ENCODE measurements around the gene ZCCHC4.

The ZCCHC4 gene

GRCh38 chr4:25312496-25313200, at the start of gene ZCCHC4 (continued):
- TF ChIP-seq ZNF394 (tag by site-specific recombination; IDR thresholded peaks at IDR 0.05; ENCODE audit: borderline replicate concordance) (peak; percentile 82), ZBTB21 (tag by site-specific recombination; IDR thresholded peaks at IDR 0.05) (peak; percentile 54; the same call in 1 of the 2 replicates), ZNF433 (tag by site-specific recombination; IDR thresholded peaks at IDR 0.05; ENCODE audit: low read depth) (no peak), ZSCAN30 (tag by site-specific recombination; IDR thresholded peaks at IDR 0.05) (peak; percentile 73), ZBTB20 (tag by site-specific recombination; IDR thresholded peaks at IDR 0.05) (peak; percentile 39; the same call in 1 of the 2 replicates), KLF16 (tag by site-specific recombination; IDR thresholded peaks at IDR 0.05) (peak; percentile 80), ZNF623 (tag by site-specific recombination; IDR thresholded peaks at IDR 0.05) (peak; percentile 45; the same call in 1 of the 2 replicates), KLF8 (tag by site-specific recombination; IDR thresholded peaks at IDR 0.05) (peak; percentile 95), ZFP3 (tag by site-specific recombination; IDR thresholded peaks at IDR 0.05; ENCODE audit: low read depth) (no peak), SP3 (tag by site-specific recombination; IDR thresholded peaks at IDR 0.05) (peak; percentile 94), ZNF518A (tag by site-specific recombination; conservative IDR thresholded peaks at IDR 0.05; ENCODE audit: low read depth) (peak; percentile 66), ZFHX2 (tag by site-specific recombination; conservative IDR thresholded peaks at IDR 0.05) (peak; percentile 34), KLF17 (tag by site-specific recombination; IDR thresholded peaks at IDR 0.05) (peak; percentile 78), ZNF48 (tag by site-specific recombination; IDR thresholded peaks at IDR 0.05) (no peak), GFI1B (tag by site-specific recombination; IDR thresholded peaks at IDR 0.05) (no peak), REST (tag by site-specific recombination; IDR thresholded peaks at IDR 0.05) (no peak; the same call in 1 of the 2 replicates), ZEB2 (tag by site-specific recombination; IDR thresholded peaks at IDR 0.05) (peak; percentile 79), ZNF629 (tag by site-specific recombination; IDR thresholded peaks at IDR 0.05) (peak; percentile 79), ZBTB17 (tag by site-specific recombination; IDR thresholded peaks at IDR 0.05) (peak; percentile 66), FEZF1 (tag by site-specific recombination; IDR thresholded peaks at IDR 0.05) (no peak), KLF7 (tag by site-specific recombination; IDR thresholded peaks at IDR 0.05; ENCODE audit: borderline replicate concordance) (peak; percentile 65; the same call in 1 of the 2 replicates), ZNF2 (tag by site-specific recombination; IDR thresholded peaks at IDR 0.05) (peak; percentile 78)
- TF ChIP-seq, protein P1, sequence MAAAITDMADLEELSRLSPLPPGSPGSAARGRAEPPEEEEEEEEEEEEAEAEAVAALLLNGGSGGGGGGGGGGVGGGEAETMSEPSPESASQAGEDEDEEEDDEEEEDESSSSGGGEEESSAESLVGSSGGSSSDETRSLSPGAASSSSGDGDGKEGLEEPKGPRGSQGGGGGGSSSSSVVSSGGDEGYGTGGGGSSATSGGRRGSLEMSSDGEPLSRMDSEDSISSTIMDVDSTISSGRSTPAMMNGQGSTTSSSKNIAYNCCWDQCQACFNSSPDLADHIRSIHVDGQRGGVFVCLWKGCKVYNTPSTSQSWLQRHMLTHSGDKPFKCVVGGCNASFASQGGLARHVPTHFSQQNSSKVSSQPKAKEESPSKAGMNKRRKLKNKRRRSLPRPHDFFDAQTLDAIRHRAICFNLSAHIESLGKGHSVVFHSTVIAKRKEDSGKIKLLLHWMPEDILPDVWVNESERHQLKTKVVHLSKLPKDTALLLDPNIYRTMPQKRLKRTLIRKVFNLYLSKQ (tag by site-specific recombination; IDR thresholded peaks at IDR 0.05; ENCODE audit: borderline replicate concordance): no peak
- TF ChIP-seq, protein P2, sequence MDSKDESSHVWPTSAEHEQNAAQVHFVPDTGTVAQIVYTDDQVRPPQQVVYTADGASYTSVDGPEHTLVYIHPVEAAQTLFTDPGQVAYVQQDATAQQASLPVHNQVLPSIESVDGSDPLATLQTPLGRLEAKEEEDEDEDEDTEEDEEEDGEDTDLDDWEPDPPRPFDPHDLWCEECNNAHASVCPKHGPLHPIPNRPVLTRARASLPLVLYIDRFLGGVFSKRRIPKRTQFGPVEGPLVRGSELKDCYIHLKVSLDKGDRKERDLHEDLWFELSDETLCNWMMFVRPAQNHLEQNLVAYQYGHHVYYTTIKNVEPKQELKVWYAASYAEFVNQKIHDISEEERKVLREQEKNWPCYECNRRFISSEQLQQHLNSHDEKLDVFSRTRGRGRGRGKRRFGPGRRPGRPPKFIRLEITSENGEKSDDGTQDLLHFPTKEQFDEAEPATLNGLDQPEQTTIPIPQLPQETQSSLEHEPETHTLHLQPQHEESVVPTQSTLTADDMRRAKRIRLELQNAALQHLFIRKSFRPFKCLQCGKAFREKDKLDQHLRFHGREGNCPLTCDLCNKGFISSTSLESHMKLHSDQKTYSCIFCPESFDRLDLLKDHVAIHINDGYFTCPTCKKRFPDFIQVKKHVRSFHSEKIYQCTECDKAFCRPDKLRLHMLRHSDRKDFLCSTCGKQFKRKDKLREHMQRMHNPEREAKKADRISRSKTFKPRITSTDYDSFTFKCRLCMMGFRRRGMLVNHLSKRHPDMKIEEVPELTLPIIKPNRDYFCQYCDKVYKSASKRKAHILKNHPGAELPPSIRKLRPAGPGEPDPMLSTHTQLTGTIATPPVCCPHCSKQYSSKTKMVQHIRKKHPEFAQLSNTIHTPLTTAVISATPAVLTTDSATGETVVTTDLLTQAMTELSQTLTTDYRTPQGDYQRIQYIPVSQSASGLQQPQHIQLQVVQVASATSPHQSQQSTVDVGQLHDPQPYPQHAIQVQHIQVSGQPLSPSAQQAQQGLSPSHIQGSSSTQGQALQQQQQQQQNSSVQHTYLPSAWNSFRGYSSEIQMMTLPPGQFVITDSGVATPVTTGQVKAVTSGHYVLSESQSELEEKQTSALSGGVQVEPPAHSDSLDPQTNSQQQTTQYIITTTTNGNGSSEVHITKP (tag by site-specific recombination; IDR thresholded peaks at IDR 0.05): 0 out of 2 replicates have a peak, but pooled peaks have one; percentile 29
